K562 (cell line): ENCODE results near the gene CFAP221. TPM values are rescaled to one million over a fixed set of nuclear protein-coding genes. Genes with fewer than 3 reads are reported as not detected.

Source experiments
- ATF1 ChIP-seq, 2 experiments: fragments of 450-650 bp in 1 of 2; IDR thresholded peaks; 2 replicates each; pipeline ENCODE4 v1.6.1; 2016; ENCODE audit warnings: missing compliant biosample characterization in 1 of 2, missing genetic modification characterization in 1 of 2
- DIDO1 ChIP-seq: fragments of 450-650 bp; IDR thresholded peaks from 2 replicates; pipeline ENCODE4 v1.6.1; 2016; ENCODE audit warnings: low read depth, missing biosample characterization, missing genetic modification characterization
- ELF4 ChIP-seq: fragments of 450-650 bp; formaldehyde crosslinking; IDR thresholded peaks from 2 replicates; pipeline ENCODE4 v1.4.0; 2022; ENCODE audit warnings: missing genetic modification characterization
- FOS ChIP-seq: IDR thresholded peaks from 3 replicates; pipeline ENCODE4 v1.6.1; 2011; ENCODE audit not compliant: insufficient read length; ENCODE audit errors: extremely low read depth
- GATAD2B ChIP-seq: fragments of 450-650 bp; IDR thresholded peaks from 2 replicates; pipeline ENCODE4 v1.6.1; 2017; ENCODE audit warnings: mild to moderate bottlenecking, borderline replicate concordance
- HNRNPUL1 ChIP-seq: fragments of 200-400 bp; formaldehyde crosslinking; IDR thresholded peaks from 2 replicates; pipeline ENCODE4 v1.6.1; 2017; ENCODE audit warnings: low read length
- NELFE ChIP-seq: IDR thresholded peaks from 2 replicates; pipeline ENCODE4 v1.6.1; 2011; ENCODE audit warnings: mild to moderate bottlenecking; ENCODE audit not compliant: insufficient read depth, insufficient read length
- NRF1 ChIP-seq, 2 experiments: fragments of 450-650 bp; IDR thresholded peaks in 1 of 2; conservative IDR thresholded peaks in 1 of 2; 2 replicates each; pipeline ENCODE4 v1.6.1; 2014; ENCODE audit warnings: mild to moderate bottlenecking in 2 of 2
- SIRT6 ChIP-seq: IDR thresholded peaks from one replicate; pipeline ENCODE4 v1.6.1; 2012; ENCODE audit warnings: low read depth, mild to moderate bottlenecking, control low read depth, inconsistent platforms, low read length, moderate library complexity
- TEAD2 ChIP-seq: fragments of 450-650 bp; IDR thresholded peaks from 2 replicates; pipeline ENCODE4 v1.6.1; 2016; ENCODE audit warnings: missing genetic modification characterization, control low read depth, missing compliant biosample characterization
- TFAM ChIP-seq: fragments of 250-450 bp; sonication (Bioruptor Pico); conservative IDR thresholded peaks from 2 replicates; pipeline ENCODE4 v1.5.0; 2021; ENCODE audit warnings: mild to moderate bottlenecking, moderate library complexity
- TOE1 ChIP-seq, 2 experiments: fragments of 450-650 bp in 1 of 2; sonication (generic) in 1 of 2; formaldehyde crosslinking in 1 of 2; IDR thresholded peaks; 2 replicates each; pipeline versions ENCODE4 v1.7.1 to v1.8.0; 2016 to 2022; ENCODE audit warnings: borderline replicate concordance in 2 of 2, mild to moderate bottlenecking in 2 of 2, antibody characterized with exemption in 1 of 2, inconsistent platforms in 1 of 2, low read depth in 1 of 2, missing genetic modification reagents in 1 of 2, moderate library complexity in 1 of 2
- ZBTB1 ChIP-seq: sonication (generic); formaldehyde crosslinking; IDR thresholded peaks from 2 replicates; pipeline ENCODE4 v1.8.1; 2023; ENCODE audit warnings: missing genetic modification reagents, low read depth, mild to moderate bottlenecking, borderline replicate concordance
- ZNF121 ChIP-seq: sonication (generic); formaldehyde crosslinking; conservative IDR thresholded peaks from 2 replicates; pipeline ENCODE4 v1.8.0; 2022; ENCODE audit warnings: missing genetic modification reagents
- ZNF699 ChIP-seq: fragments of 250-450 bp; sonication (Bioruptor Pico); IDR thresholded peaks from 2 replicates; pipeline ENCODE4 v1.8.0; 2021; ENCODE audit warnings: mild to moderate bottlenecking, moderate library complexity; ENCODE audit not compliant: insufficient replicate concordance
- polyA plus RNA-seq, 8 experiments: library from polyadenylated mRNA; depleted of rRNA in 4 of 8; stranded (reverse) in 5 of 8; unstranded in 3 of 8; fragments of >200 nt; fragmentation: Nextera tagmentation in 2 of 8; fragmentation: Illumina TruSeq in 1 of 8; extraction: Ambion mirVana in 2 of 8; extraction: Trizol in 1 of 8; gene quantifications; 2 replicates each; pipeline versions ENCODE4 v1.2.1 to v1.2.3, GENCODE V29; 2011 to 2014; ENCODE audit warnings: inconsistent platforms in 1 of 8, missing spikeins in 1 of 8
- total RNA-seq, 7 experiments: library from RNA; depleted of rRNA in 6 of 7; stranded (reverse); fragments of >200 nt in 6 of 7; fragmentation: Illumina TruSeq in 2 of 7; extraction: Trizol in 2 of 7; gene quantifications; 2 replicates each; pipeline versions ENCODE4 v1.2.1 to v1.2.3, GENCODE V29; 2011 to 2021; ENCODE audit warnings: low replicate concordance in 1 of 7
- TF ChIP-seq, protein P1 (sequence below): IDR thresholded peaks from 2 replicates; pipeline ENCODE4 v1.6.1; 2011; ENCODE audit not compliant: insufficient read length; ENCODE audit errors: extremely low read depth
- TF ChIP-seq, protein P2 (sequence below): fragments of 450-650 bp; IDR thresholded peaks from 2 replicates; pipeline ENCODE4 v1.7.0; 2016; ENCODE audit warnings: borderline replicate concordance
- TF ChIP-seq, protein P3 (sequence below), 3 experiments: fragments of 200-800 bp in 1 of 3; fragments of 250-450 bp in 1 of 3; fragments of 450-650 bp in 1 of 3; sonication (Bioruptor Pico) in 1 of 3; sonication (Bioruptor generic) in 1 of 3; formaldehyde crosslinking in 1 of 3; IDR thresholded peaks; 2 replicates each; pipeline versions ENCODE4 v1.6.1 to v1.8.0; 2016 to 2022; ENCODE audit warnings: mild to moderate bottlenecking in 2 of 3, missing genetic modification characterization in 2 of 3, missing compliant biosample characterization in 1 of 3, moderate library complexity in 1 of 3

The CFAP221 gene
- total and polyA plus RNA-seq, 9 of the 15 experiments (the other 6 are each of a cell fraction or from before 2014, with no cell fraction given): 0.09 to 1.4 (median 0.65) TPM

DNA sequence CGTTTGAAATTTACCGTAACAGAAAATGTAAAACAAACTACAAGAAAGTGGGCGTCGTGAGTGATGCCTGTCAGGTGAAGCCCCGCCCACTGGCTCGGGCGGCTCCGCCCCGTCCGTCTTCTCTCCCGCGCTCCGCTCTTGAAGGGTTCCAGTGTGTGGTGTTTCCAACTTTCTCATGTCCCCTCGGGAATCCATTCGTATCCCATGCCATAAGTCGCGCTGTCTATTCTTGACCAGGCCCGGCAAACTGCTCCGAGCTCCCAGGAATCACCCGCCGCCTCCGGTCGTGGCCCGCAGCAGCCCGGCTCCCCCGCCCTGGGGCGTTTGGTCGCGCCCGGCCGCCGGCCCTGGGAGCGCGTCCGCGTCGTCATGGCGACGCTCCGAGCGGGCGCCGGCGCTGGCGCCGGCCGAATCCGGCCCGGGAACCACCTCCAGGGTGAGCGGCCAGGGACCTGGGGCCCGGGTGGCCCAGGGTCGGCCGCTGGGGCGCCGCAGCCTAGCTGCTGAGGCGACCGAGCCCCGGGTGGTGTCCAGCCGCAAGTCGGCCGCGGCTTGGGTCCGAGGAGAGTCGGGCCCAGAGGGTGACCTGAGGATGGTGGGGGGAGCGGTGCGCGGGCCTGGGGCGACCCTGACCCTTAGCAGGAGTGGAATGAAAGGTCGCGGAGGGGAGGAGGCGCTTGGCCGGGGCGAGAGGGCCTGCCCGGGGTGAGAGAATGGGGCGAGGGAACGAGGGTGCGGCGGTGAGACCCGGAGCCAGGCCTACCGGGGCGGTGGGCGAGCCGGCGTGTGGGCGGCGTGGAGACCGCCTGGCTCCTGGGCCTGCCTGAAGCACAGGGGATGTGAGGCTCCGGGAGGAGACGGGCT is at the start of gene CFAP221 (continued):
- TF ChIP-seq TOE1 (IDR thresholded peaks at IDR 0.05; ENCODE audit: borderline replicate concordance): peak; percentile 98
- TF ChIP-seq TOE1 (CRISPR knock-in tag; IDR thresholded peaks at IDR 0.05; ENCODE audit: borderline replicate concordance, low read depth): no peak
- TF ChIP-seq HNRNPUL1: no peak
- no peak for TF ChIP-seq FOS
- TF ChIP-seq, protein P1, sequence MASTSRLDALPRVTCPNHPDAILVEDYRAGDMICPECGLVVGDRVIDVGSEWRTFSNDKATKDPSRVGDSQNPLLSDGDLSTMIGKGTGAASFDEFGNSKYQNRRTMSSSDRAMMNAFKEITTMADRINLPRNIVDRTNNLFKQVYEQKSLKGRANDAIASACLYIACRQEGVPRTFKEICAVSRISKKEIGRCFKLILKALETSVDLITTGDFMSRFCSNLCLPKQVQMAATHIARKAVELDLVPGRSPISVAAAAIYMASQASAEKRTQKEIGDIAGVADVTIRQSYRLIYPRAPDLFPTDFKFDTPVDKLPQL: no peak
- no peak for TF ChIP-seq NELFE
- TF ChIP-seq, protein P2, sequence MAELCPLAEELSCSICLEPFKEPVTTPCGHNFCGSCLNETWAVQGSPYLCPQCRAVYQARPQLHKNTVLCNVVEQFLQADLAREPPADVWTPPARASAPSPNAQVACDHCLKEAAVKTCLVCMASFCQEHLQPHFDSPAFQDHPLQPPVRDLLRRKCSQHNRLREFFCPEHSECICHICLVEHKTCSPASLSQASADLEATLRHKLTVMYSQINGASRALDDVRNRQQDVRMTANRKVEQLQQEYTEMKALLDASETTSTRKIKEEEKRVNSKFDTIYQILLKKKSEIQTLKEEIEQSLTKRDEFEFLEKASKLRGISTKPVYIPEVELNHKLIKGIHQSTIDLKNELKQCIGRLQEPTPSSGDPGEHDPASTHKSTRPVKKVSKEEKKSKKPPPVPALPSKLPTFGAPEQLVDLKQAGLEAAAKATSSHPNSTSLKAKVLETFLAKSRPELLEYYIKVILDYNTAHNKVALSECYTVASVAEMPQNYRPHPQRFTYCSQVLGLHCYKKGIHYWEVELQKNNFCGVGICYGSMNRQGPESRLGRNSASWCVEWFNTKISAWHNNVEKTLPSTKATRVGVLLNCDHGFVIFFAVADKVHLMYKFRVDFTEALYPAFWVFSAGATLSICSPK: no peak
- TF ChIP-seq, protein P3, sequence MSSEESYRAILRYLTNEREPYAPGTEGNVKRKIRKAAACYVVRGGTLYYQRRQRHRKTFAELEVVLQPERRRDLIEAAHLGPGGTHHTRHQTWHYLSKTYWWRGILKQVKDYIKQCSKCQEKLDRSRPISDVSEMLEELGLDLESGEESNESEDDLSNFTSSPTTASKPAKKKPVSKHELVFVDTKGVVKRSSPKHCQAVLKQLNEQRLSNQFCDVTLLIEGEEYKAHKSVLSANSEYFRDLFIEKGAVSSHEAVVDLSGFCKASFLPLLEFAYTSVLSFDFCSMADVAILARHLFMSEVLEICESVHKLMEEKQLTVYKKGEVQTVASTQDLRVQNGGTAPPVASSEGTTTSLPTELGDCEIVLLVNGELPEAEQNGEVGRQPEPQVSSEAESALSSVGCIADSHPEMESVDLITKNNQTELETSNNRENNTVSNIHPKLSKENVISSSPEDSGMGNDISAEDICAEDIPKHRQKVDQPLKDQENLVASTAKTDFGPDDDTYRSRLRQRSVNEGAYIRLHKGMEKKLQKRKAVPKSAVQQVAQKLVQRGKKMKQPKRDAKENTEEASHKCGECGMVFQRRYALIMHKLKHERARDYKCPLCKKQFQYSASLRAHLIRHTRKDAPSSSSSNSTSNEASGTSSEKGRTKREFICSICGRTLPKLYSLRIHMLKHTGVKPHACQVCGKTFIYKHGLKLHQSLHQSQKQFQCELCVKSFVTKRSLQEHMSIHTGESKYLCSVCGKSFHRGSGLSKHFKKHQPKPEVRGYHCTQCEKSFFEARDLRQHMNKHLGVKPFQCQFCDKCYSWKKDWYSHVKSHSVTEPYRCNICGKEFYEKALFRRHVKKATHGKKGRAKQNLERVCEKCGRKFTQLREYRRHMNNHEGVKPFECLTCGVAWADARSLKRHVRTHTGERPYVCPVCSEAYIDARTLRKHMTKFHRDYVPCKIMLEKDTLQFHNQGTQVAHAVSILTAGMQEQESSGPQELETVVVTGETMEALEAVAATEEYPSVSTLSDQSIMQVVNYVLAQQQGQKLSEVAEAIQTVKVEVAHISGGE (CRISPR knock-in tag; IDR thresholded peaks at IDR 0.05): no peak
- TF ChIP-seq NRF1 (conservative IDR thresholded peaks at IDR 0.05 in 1 of 2, IDR thresholded peaks at IDR 0.05 in 1 of 2): peak; percentile 51 to 52; a peak in 3 of 4 replicates
- TF ChIP-seq ELF4 (CRISPR knock-in tag): no peak
- TF ChIP-seq SIRT6: no peak
- no peak for TF ChIP-seq ATF1 (CRISPR knock-in tag; IDR thresholded peaks at IDR 0.05)
- TF ChIP-seq ATF1 (tag; IDR thresholded peaks at IDR 0.05): peak; percentile 77
- TF ChIP-seq GATAD2B: peak; percentile 22; the same call in 1 of the 2 replicates
- no peak for TF ChIP-seq TEAD2 (tag)
- no peak for TF ChIP-seq ZNF699 (CRISPR knock-in tag)
- TF ChIP-seq TFAM (CRISPR knock-in tag): no peak
- no peak for TF ChIP-seq ZBTB1 (CRISPR knock-in tag)
- TF ChIP-seq ZNF121 (CRISPR knock-in tag): no peak
- TF ChIP-seq DIDO1 (tag): no peak
